ENCODE data around the gene SND1. TPM values are rescaled to one million over a fixed set of nuclear protein-coding genes. Genes with fewer than 3 reads are reported as not detected.

SND1 gene
- total and polyA plus RNA-seq, 4 donors, result 59.4 to 214 (median 84.1) TPM

- Histone ChIP-seq H3K27me3 (ENCODE audit: control insufficient read depth in 4 of 4, insufficient read depth in 4 of 4, low read length in 3 of 4) (no peaks in the 10 kb centered on the region), H3K4me1 (ENCODE audit: control insufficient read depth in 4 of 4, insufficient read depth in 4 of 4, low read length in 3 of 4) (peaks cover 0 to 10% (median 0%) of the 10 kb centered on the region in 4 donors), H3K9me3 (ENCODE audit: control insufficient read depth in 4 of 4, low read length in 3 of 4) (no peaks in the 10 kb centered on the region), H3K27ac (ENCODE audit: low read depth in 1 of 2, low read length in 2 of 2) (no peak overlapping the region), H3K36me3 (ENCODE audit: control insufficient read depth in 4 of 4, insufficient read depth in 3 of 4, low read depth in 1 of 4, low read length in 3 of 4) (peaks cover 0 to 13% (median 5%) of the 10 kb centered on the region in 4 donors), H3K9ac (ENCODE audit: low read depth in 1 of 2, low read length in 2 of 2) (no peak overlapping the region), H3K4me3 (ENCODE audit: low read depth in 1 of 3, low read length in 3 of 3) (no peak overlapping the region)
- 92% methylated on average over 5 of the region's 5 CpGs for WGBS
- DNase-seq (ENCODE audit: low spot score), result no peak
- TF ChIP-seq TAF1 (conservative IDR thresholded peaks at IDR 0.05), result no peak
- TF ChIP-seq NR2F2 (IDR thresholded peaks at IDR 0.05), result no peak
- no peak for TF ChIP-seq ZBTB33 (IDR thresholded peaks at IDR 0.05)
- TF ChIP-seq SP1 (IDR thresholded peaks at IDR 0.05), result no peak
- no peak for TF ChIP-seq REST (IDR thresholded peaks at IDR 0.05)
- no peak for TF ChIP-seq YY1 (IDR thresholded peaks at IDR 0.05)
- TF ChIP-seq FOXA2 (IDR thresholded peaks at IDR 0.05), result no peak
- TF ChIP-seq RXRA (IDR thresholded peaks at IDR 0.05), result no peak
- no peak for TF ChIP-seq HNF4G (IDR thresholded peaks at IDR 0.05)
- TF ChIP-seq RAD21 (IDR thresholded peaks at IDR 0.05), result no peak
- no peak for TF ChIP-seq CTCF (IDR thresholded peaks at IDR 0.05; ENCODE audit: low read depth, low read length, missing input control)
- TF ChIP-seq MAX (IDR thresholded peaks at IDR 0.05), result no peak
- no peak for TF ChIP-seq HNF4A (conservative IDR thresholded peaks at IDR 0.05)
- no peak for TF ChIP-seq GABPA (IDR thresholded peaks at IDR 0.05 in 1 of 2, conservative IDR thresholded peaks at IDR 0.05 in 1 of 2)
- TF ChIP-seq FOXA1 (IDR thresholded peaks at IDR 0.05), result no peak
- no peak for TF ChIP-seq JUND (IDR thresholded peaks at IDR 0.05)
Measured at GRCh38 chr7:128099204-128099671, 447.2 kb downstream of the SND1 start.

Measured in liver (tissue), 9 donors.